Adrenal gland (tissue), 5 donors: ENCODE results near the gene EPHA6.

Source experiments
- CTCF ChIP-seq, 6 experiments: fragments of 450-650 bp in 4 of 6; fragments of 200-600 bp in 2 of 6; sonication (generic) in 1 of 6; IDR thresholded peaks; 1 replicate in 5 of 6; 2 replicates in 1 of 6; pipeline versions ENCODE4 v1.5.1 to v1.8.0; 2016 to 2021; ENCODE audit warnings: antibody characterized with exemption in 6 of 6, mild to moderate bottlenecking in 2 of 6, moderate library complexity in 1 of 6
- POLR2A ChIP-seq, 2 donors: fragments of 450-650 bp; IDR thresholded peaks; one replicate each; pipeline ENCODE4 v1.6.1; 2017; ENCODE audit warnings: antibody characterized with exemption in 2 of 2, mild to moderate bottlenecking in 2 of 2, moderate library complexity in 1 of 2
- donor health status: DM: no; HTN: no; CAD: no.

DNA sequence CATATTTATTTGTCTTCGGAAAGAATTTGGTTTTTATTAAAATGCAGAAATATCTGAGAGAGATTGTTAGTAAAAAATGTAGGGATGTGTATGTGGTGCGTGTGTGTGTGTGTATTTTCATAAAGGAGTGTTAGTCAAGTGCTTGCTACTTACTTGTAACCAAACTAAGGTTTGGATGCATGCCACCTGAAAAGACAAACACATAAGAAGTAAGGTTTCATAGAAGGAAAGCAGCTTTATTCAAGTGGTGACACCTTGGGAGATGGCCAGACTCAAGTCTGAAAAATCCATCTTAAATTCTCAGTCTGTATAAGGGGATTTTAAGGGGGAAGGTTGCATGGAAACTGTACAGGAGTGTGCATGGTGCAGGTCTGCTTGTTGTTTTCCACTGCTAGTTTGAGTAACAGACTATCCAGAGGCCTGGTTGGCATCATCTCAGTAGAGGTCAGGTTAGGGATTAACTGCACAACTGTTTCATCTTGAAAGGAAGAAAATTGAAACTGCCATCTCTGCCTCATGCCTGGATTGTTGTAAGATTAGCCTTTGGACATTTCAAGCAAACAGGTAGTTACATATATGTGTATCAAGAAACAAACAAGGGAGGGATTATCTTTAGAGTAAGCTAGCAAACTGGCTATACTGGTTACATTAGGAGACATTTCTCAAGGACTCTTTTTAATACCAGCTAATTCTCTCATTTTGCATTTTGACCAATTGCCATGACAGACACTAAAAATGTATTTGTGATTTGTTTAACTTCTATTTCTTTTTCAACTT lies 196.7 kb downstream of the EPHA6 start:
- TF ChIP-seq CTCF (IDR thresholded peaks at IDR 0.05) (no peak), POLR2A (IDR thresholded peaks at IDR 0.05) (no peak)
